Cardiac muscle cell (in vitro differentiated cells and primary cell): Measurements from ENCODE around the gene DOK6. TPM values are rescaled to one million over a fixed set of nuclear protein-coding genes. Genes with fewer than 3 reads are reported as not detected.
A peak's percentile ranks its signal among the peaks of the same experiment; 100 is the strongest.

ENCODE experiments used
- DNase-seq, 2 donors: peaks; one replicate each; pipeline versions ENCODE4 v3.0.0 to v3.0.0-alpha.2; 2010 to 2017; ENCODE audit warnings: low read depth in 1 of 2, low spot score in 1 of 2
- H3K27ac ChIP-seq: fragments of 200-600 bp; sonication (generic); 2 replicates; pipeline ENCODE4 v1.5.1; 2016
- H3K27me3 ChIP-seq: fragments of 200-600 bp; sonication (generic); 2 replicates; pipeline ENCODE4 v1.6.0; 2016; ENCODE audit warnings: control low read depth
- H3K36me3 ChIP-seq: fragments of 200-600 bp; sonication (generic); 2 replicates; pipeline ENCODE4 v1.5.1; 2016; ENCODE audit warnings: control low read depth
- H3K4me1 ChIP-seq: fragments of 200-600 bp; sonication (generic); 2 replicates; pipeline ENCODE4 v1.8.1; 2017; ENCODE audit warnings: low read depth, mild to moderate bottlenecking, mixed run types
- H3K4me3 ChIP-seq: fragments of 200-600 bp; sonication (generic); 2 replicates; pipeline ENCODE4 v1.5.1; 2016; ENCODE audit warnings: mild to moderate bottlenecking
- H3K9me3 ChIP-seq: fragments of 200-600 bp; sonication (generic); 2 replicates; pipeline ENCODE4 v1.5.1; 2017; ENCODE audit warnings: low read depth, mild to moderate bottlenecking, control low read depth
- polyA plus RNA-seq: library from polyadenylated mRNA; unstranded; fragments of >200 nt; fragmentation: Nextera tagmentation; extraction: Ambion mirVana; gene quantifications from 2 replicates; pipeline ENCODE4 v1.2.1, GENCODE V29; 2016
- total RNA-seq: library from RNA; depleted of rRNA; stranded (reverse); fragments of >200 nt; gene quantifications from 2 replicates; pipeline ENCODE4 v1.2.3, GENCODE V29; 2016
- TF ChIP-seq, protein P1 (sequence below): IDR thresholded peaks from 2 replicates; pipeline ENCODE4 v1.5.1; 2012; ENCODE audit warnings: low read depth, mild to moderate bottlenecking, low read length

The DOK6 gene
- total and polyA plus RNA-seq, 2 experiments from 2014 or later, result 13.2 to 13.9 TPM

DNA sequence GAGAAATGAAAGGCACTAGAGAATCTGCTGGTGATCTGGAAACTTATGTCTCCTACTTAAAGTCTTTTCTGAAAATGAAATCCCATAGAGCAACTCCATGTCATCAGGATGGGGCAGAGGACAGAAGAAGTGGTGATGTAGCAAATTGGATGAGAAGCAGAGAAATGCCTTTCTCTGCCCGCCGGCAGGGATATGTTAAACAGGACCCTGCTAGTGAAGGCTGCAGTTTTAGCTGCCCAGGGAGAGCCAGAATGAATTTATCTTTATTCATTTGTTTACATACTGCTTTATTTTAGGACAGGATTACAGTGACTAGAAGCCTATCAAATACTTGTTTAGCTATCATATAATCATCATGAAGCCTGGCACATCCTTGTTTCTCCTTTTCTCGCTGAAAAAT lies 247.0 kb downstream of the DOK6 start:
- TF ChIP-seq, protein P1, sequence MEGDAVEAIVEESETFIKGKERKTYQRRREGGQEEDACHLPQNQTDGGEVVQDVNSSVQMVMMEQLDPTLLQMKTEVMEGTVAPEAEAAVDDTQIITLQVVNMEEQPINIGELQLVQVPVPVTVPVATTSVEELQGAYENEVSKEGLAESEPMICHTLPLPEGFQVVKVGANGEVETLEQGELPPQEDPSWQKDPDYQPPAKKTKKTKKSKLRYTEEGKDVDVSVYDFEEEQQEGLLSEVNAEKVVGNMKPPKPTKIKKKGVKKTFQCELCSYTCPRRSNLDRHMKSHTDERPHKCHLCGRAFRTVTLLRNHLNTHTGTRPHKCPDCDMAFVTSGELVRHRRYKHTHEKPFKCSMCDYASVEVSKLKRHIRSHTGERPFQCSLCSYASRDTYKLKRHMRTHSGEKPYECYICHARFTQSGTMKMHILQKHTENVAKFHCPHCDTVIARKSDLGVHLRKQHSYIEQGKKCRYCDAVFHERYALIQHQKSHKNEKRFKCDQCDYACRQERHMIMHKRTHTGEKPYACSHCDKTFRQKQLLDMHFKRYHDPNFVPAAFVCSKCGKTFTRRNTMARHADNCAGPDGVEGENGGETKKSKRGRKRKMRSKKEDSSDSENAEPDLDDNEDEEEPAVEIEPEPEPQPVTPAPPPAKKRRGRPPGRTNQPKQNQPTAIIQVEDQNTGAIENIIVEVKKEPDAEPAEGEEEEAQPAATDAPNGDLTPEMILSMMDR, result no peak
- H3K4me1 ChIP-seq, result no peaks in the 10 kb centered on the region

DNA sequence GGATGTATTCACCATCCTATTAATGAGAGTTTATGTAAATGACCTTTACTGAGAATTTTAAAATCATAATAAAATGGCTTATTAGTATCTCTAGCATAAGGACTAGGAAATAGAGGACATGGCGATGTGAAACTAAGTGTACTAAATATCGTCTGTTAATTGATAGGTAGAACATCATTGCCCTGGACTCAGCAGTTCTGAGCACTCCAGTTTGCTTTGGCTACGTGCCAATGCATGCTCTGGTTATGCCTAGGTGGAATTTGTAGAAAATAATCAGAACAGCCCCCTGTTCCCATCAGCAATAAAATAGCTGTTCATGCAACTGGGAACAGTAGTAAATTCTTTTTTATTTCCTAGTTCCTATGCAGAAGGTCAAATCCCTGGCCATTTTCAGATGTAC lies 247.8 kb downstream of the DOK6 start:
- H3K36me3 ChIP-seq, result no peaks in the 10 kb centered on the region
- H3K4me3 ChIP-seq, result no peak overlapping the region
- no peaks in the 10 kb centered on the region for H3K9me3 ChIP-seq
- H3K27ac ChIP-seq, result no peak overlapping the region
- TF ChIP-seq, protein P1, result no peak
- no peak for DNase-seq
- no peaks in the 10 kb centered on the region for H3K4me1 ChIP-seq
- H3K27me3 ChIP-seq, result no peaks in the 10 kb centered on the region

More for the DNA sequence above, 247.0 kb downstream of the DOK6 start:
- Histone ChIP-seq H3K4me3 (no peak overlapping the region), H3K9me3 (no peaks in the 10 kb centered on the region), H3K27ac (no peak overlapping the region), H3K36me3 (no peaks in the 10 kb centered on the region), H3K27me3 (no peaks in the 10 kb centered on the region)
- DNase-seq, result no peak

DNA sequence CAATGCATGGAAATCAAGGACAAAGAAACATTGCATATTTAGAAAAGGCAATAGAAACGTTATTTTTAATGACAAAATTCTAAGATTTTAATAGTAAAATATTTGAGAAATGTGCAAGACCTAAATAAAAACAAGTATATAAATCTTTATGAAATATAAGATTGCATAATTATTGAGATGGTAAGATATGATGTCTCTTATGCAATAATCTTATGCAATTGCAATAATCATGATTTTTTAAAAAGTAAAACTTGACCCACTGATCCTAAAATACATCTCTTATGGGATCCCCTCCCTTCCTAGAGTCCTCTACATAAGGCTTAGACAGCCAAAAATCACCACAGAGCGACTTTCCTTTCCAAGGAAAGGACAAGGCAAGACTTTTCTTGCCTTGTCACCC lies 249.0 kb downstream of the DOK6 start:
- Histone ChIP-seq H3K4me1 (no peaks in the 10 kb centered on the region), H3K36me3 (no peaks in the 10 kb centered on the region), H3K9me3 (no peaks in the 10 kb centered on the region), H3K27me3 (no peaks in the 10 kb centered on the region), H3K4me3 (no peak overlapping the region), H3K27ac (no peak overlapping the region)
- no peak for DNase-seq
- TF ChIP-seq, protein P1, result no peak

DNA sequence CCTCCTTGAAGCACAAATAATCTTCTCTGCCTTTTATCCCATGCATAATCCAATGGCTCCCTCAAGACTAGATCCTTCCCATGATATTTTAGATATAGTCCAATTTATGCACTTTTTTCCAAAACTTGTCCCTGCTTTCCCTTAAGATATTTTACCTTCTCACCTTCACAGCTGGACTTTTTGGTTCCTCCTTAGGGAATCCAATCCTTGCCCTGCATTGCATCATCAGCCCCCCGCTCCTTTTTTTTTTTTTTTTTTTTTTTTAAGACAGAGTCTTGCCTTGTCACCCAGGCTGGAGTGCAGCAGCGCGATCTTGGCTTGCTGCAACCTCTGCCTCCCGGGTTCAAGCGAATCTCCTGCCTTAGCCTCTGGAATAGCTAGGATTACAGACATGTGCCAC lies 250.6 kb downstream of the DOK6 start:
- TF ChIP-seq, protein P1, result no peak
- Histone ChIP-seq H3K27me3 (no peaks in the 10 kb centered on the region), H3K27ac (no peak overlapping the region), H3K9me3 (no peaks in the 10 kb centered on the region), H3K36me3 (no peaks in the 10 kb centered on the region), H3K4me3 (no peak overlapping the region), H3K4me1 (no peaks in the 10 kb centered on the region)
- no peak for DNase-seq

DNA sequence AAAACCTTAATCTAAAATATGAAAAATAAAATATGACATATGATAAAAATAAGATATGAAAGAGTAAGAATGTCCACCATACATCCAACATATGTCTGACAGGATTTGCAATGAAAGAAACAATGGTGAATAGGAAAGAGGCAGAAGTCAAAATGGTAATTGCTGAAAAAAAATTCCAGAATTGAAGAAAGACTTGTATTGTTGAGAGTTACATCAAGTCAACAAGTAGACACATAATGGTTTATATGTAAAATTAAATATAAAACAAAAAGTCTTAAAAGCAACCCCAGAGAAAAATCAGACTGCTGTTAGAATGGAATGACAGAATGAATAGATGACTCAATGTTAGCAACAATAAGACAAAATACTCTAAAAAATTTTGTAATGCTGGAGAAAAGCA lies 255.1 kb downstream of the DOK6 start:
- TF ChIP-seq, protein P1, result no peak
- Histone ChIP-seq H3K4me3 (no peak overlapping the region), H3K27me3 (no peaks in the 10 kb centered on the region), H3K27ac (no peak overlapping the region), H3K36me3 (no peaks in the 10 kb centered on the region), H3K4me1 (peaks cover 4% of the 10 kb centered on the region), H3K9me3 (no peaks in the 10 kb centered on the region)
- DNase-seq, result no peak

DNA sequence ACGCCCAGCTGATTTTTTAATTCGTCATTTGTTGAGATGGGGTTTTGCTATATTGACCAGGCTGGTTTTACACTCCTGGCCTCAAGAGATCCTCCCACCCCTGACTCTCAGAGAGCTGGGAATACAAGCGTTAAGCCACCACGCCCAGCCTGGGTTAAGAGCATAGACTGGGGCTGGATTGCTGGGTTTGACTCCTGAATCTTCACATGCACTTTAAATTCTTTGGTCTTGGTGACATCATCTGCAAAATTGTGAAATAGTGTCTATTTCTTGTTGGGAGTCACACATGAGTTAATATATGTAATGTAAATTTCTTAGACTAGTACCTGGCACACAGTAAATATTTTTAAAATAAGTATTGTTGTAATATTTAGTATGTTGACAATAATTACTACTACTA lies 257.4 kb downstream of the DOK6 start:
- Histone ChIP-seq H3K4me3 (no peak overlapping the region), H3K27me3 (no peaks in the 10 kb centered on the region), H3K27ac (no peak overlapping the region), H3K36me3 (no peaks in the 10 kb centered on the region), H3K9me3 (no peaks in the 10 kb centered on the region), H3K4me1 (peaks cover 10% of the 10 kb centered on the region)
- TF ChIP-seq, protein P1, result no peak
- DNase-seq, result peak in 1 of 2 donors; percentile 14
